ENCODE data around the gene MAZ.
"Not testable (repeated sequence)": the region's sequence is repeated elsewhere in the genome, so short reads cannot be mapped to it uniquely, and the experiment has no call there.

MAZ gene

GRCh38 chr16:29789775-29790182, 16.6 kb upstream of the MAZ start:
- TF ChIP-seq CTCF (IDR thresholded peaks at IDR 0.05; ENCODE audit: control insufficient read depth, extremely low read depth, insufficient read depth) = no peak
- peak overlapping the region; percentile 96 for H3K4me3 ChIP-seq (ENCODE audit: low read depth, low read length)
- DNase-seq (ENCODE audit: low read depth) = no peak

DNA sequence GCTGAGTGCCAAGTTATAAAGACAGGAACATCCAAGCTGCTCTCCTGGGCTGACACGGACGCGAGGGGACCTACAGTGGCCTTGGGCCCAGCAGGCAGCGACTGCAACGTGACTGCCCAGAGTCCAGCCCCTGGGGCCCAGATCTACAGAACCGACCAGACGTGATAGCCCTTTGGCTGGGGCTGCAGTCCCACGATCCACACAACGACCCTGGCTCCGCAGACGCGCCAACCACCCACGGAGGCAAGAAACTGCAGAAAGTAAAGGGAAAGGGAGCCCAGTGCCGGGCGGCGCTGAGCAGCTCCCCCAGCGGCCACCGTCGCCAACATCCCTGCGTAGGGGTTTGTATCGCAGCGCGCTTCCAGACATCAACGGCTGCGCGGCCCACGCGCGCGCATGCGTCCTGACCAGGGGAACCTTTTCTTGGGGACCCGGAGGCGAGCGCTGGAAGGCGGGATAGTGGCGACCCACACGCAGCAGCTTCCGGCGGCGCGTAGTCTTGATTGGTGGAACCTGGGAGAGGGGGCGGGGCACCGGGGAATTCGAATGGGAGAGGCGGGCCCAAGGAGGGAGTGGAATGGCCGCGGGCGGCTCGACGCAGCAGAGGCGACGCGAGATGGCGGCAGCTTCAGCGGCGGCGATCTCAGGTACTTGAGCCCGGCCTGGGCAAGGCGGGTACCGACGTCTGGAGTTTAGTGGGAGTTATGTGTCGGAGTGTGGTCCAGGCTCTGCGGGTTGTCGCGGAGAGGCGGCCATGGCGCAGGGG, 16.0 kb upstream of the MAZ start, which contains the start of gene KIF22:
Gene KIF22 (plus strand): TSS at position 569 of the 766 bp plus-strand sequence. CDS start 9 bp downstream, at position 578.
- peak; percentile 96 for DNase-seq (ENCODE audit: low read depth)
- peak within 1 kb of the TSS; percentile 96 for H3K4me3 ChIP-seq (ENCODE audit: low read depth, low read length)
- peak; percentile 69 for TF ChIP-seq CTCF (IDR thresholded peaks at IDR 0.05; ENCODE audit: control insufficient read depth, extremely low read depth, insufficient read depth)

GRCh38 chr16:29790949-29791844, 15.1 kb upstream of the MAZ start:
- no peak for DNase-seq (ENCODE audit: low read depth)
- peak overlapping the region; percentile 96 for H3K4me3 ChIP-seq (ENCODE audit: low read depth, low read length)
- no peak for TF ChIP-seq CTCF (IDR thresholded peaks at IDR 0.05; ENCODE audit: control insufficient read depth, extremely low read depth, insufficient read depth)

DNA sequence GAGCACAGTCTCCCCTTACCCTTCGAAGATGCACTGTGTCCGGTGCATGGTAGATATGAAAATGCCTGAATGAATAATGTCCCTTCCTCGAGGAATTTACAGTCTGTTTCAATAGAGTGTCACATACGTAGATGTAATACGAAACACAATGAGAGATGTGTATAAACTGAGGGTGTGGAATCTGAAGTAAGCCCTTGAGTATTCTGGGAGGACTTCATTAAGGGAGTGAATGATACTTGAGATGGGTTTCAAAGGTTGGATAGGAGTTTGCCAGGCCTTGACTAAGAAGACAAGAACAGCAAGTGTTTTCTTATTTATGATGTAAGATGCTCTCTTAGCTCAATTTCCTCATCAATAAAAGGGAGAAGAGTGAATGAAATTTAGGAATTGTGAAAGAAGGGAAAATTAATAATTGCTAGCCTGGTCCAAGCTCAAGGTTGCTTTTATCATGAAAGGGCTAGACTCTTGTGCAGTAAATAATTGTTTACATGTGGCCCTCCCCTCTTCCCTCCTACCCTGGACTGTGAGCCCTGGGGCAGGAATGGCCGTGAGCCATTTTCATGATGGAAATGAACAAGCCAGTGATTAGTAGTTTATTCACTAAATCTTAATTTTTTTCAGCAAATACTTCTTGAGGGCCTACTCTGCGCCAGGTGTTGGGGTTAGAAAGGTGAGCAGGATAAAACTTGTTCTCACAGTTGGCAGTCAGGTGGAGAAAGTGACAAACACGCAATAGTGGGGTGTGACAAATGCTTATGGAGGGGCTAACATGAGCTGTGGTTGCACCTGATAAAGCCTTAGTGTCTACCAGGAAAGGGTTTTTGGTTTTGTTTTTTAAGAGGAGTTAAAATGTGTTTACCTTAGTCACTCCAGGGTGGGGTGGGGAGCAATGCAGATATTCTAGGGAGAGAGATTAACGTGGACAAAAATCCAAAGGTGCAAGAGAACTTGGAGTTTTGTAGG, 14.2 kb upstream of the MAZ start:
- no peak for DNase-seq (ENCODE audit: low read depth)
- TF ChIP-seq CTCF (IDR thresholded peaks at IDR 0.05; ENCODE audit: control insufficient read depth, extremely low read depth, insufficient read depth) = no peak
- H3K4me3 ChIP-seq (ENCODE audit: low read depth, low read length) = peak overlapping the region; percentile 96

GRCh38 chr16:29793153-29793552, 13.2 kb upstream of the MAZ start:
- DNase-seq (ENCODE audit: low read depth); H3K4me3 ChIP-seq (ENCODE audit: low read depth, low read length): not testable (repeated sequence)

- no peak for DNase-seq (ENCODE audit: low read depth)
- no peak for TF ChIP-seq CTCF (IDR thresholded peaks at IDR 0.05; ENCODE audit: control insufficient read depth, extremely low read depth, insufficient read depth)
- no peak overlapping the region for H3K4me3 ChIP-seq (ENCODE audit: low read depth, low read length)
Measured at GRCh38 chr16:29794231-29794710, 12.1 kb upstream of the MAZ start.
